WTC11 (cell line): Measurements from ENCODE around the gene GPR155. TPM values are rescaled to one million over a fixed set of nuclear protein-coding genes. Genes with fewer than 3 reads are reported as not detected.
A peak's percentile ranks its signal among the peaks of the same experiment; 100 is the strongest.
"Not testable (repeated sequence)": the region's sequence is repeated elsewhere in the genome, so short reads cannot be mapped to it uniquely, and the experiment has no call there.

Experiments used
- ATAC-seq: fragments of 200-7000 bp; cut with Tn5 transposase; 2 replicates; pipeline ENCODE4 v1.10.0; 2021; ENCODE audit warnings: mild to moderate bottlenecking, moderate library complexity
- CTCF ChIA-PET: fragments of 300-600 bp; sonication (Branson Sonifier 250); formaldehyde crosslinking; loops from one replicate; lab custom pipeline; 2021; ENCODE audit warnings: antibody characterized with exemption; lab: Charles Lee
- POLR2A ChIA-PET: fragments of 350-600 bp; sonication (Branson Sonifier 250); formaldehyde crosslinking; loops from one replicate; lab custom pipeline; 2021; ENCODE audit warnings: antibody characterized with exemption; lab: Charles Lee
- DNase-seq: peaks from one replicate; pipeline ENCODE4 v3.0.0; 2021; ENCODE audit warnings: low spot score
- H3K27ac Mint-ChIP-seq: 2 replicates; pipeline ENCODE4 v1.8.0; 2021; ENCODE audit warnings: mixed read lengths
- H3K27me3 Mint-ChIP-seq: 2 replicates; pipeline ENCODE4 v1.8.0; 2021; ENCODE audit warnings: low read depth, mild to moderate bottlenecking, moderate library complexity, mixed read lengths
- H3K36me3 Mint-ChIP-seq: 2 replicates; pipeline ENCODE4 v1.8.0; 2021; ENCODE audit warnings: mixed read lengths
- H3K4me1 Mint-ChIP-seq: 2 replicates; pipeline ENCODE4 v1.8.0; 2022; ENCODE audit warnings: mixed read lengths
- H3K4me3 Mint-ChIP-seq: 2 replicates; pipeline ENCODE4 v1.8.0; 2021; ENCODE audit warnings: mild to moderate bottlenecking, moderate library complexity, mixed read lengths
- H3K9me3 Mint-ChIP-seq: 2 replicates; pipeline ENCODE4 v1.8.0; 2021; ENCODE audit warnings: mixed read lengths
- ELF4 ChIP-seq: sonication (generic); formaldehyde crosslinking; IDR thresholded peaks from 2 replicates; pipeline ENCODE4 v1.8.1; 2022; ENCODE audit warnings: low read depth, mild to moderate bottlenecking, moderate library complexity, missing genetic modification reagents
- EMX1 ChIP-seq: fragments of 250-450 bp; sonication (Bioruptor Pico); IDR thresholded peaks from 2 replicates; pipeline ENCODE4 v1.8.0; 2021; ENCODE audit warnings: mild to moderate bottlenecking
- FOXJ3 ChIP-seq: sonication (generic); formaldehyde crosslinking; IDR thresholded peaks from 2 replicates; pipeline ENCODE4 v1.9.0; 2021; ENCODE audit warnings: missing genetic modification reagents, mild to moderate bottlenecking, borderline replicate concordance
- IRF2 ChIP-seq: sonication (generic); formaldehyde crosslinking; IDR thresholded peaks from 2 replicates; pipeline ENCODE4 v1.8.0; 2022; ENCODE audit warnings: low read depth, missing genetic modification reagents, borderline replicate concordance
- JAZF1 ChIP-seq: fragments of 250-450 bp; sonication (Bioruptor Pico); IDR thresholded peaks from 2 replicates; pipeline ENCODE4 v1.9.0; 2021; ENCODE audit warnings: moderate library complexity, mild to moderate bottlenecking, inconsistent platforms
- MYBL2 ChIP-seq: sonication (generic); formaldehyde crosslinking; IDR thresholded peaks from 2 replicates; pipeline ENCODE4 v1.8.1; 2023; ENCODE audit warnings: mild to moderate bottlenecking, moderate library complexity, missing genetic modification reagents
- NFE2L1 ChIP-seq: sonication (generic); formaldehyde crosslinking; IDR thresholded peaks from 2 replicates; pipeline ENCODE4 v1.8.1; 2023; ENCODE audit warnings: missing genetic modification reagents
- NFYB ChIP-seq: sonication (generic); formaldehyde crosslinking; conservative IDR thresholded peaks from 2 replicates; pipeline ENCODE4 v1.8.0; 2022; ENCODE audit warnings: low read depth, missing genetic modification reagents
- OVOL2 ChIP-seq: fragments of 250-450 bp; sonication (Bioruptor Pico); IDR thresholded peaks from 2 replicates; pipeline ENCODE4 v1.9.0; 2021; ENCODE audit warnings: mild to moderate bottlenecking, borderline replicate concordance
- RELA ChIP-seq: sonication (generic); formaldehyde crosslinking; IDR thresholded peaks from 2 replicates; pipeline ENCODE4 v1.8.1; 2022; ENCODE audit warnings: missing genetic modification reagents, mild to moderate bottlenecking, borderline replicate concordance
- SMAD3 ChIP-seq: sonication (generic); formaldehyde crosslinking; IDR thresholded peaks from 2 replicates; pipeline ENCODE4 v1.8.0; 2022; ENCODE audit warnings: missing genetic modification reagents, mild to moderate bottlenecking, borderline replicate concordance
- SOX15 ChIP-seq: fragments of 250-450 bp; sonication (Bioruptor Pico); IDR thresholded peaks from 2 replicates; pipeline ENCODE4 v1.9.0; 2021; ENCODE audit warnings: mild to moderate bottlenecking
- SP1 ChIP-seq: sonication (generic); formaldehyde crosslinking; conservative IDR thresholded peaks from 2 replicates; pipeline ENCODE4 v1.8.1; 2022; ENCODE audit warnings: missing genetic modification reagents
- TEAD4 ChIP-seq: sonication (generic); formaldehyde crosslinking; IDR thresholded peaks from 2 replicates; pipeline ENCODE4 v1.8.0; 2022; ENCODE audit warnings: mild to moderate bottlenecking, missing genetic modification reagents
- ZNF121 ChIP-seq: sonication (generic); formaldehyde crosslinking; IDR thresholded peaks from 2 replicates; pipeline ENCODE4 v1.8.0; 2023; ENCODE audit warnings: missing genetic modification reagents
- ZNF396 ChIP-seq: fragments of 250-450 bp; sonication (Bioruptor Pico); IDR thresholded peaks from 2 replicates; pipeline ENCODE4 v1.8.0; 2021; ENCODE audit warnings: mild to moderate bottlenecking, moderate library complexity, borderline replicate concordance
- ZNF423 ChIP-seq: fragments of 250-450 bp; sonication (Bioruptor Pico); IDR thresholded peaks from 2 replicates; pipeline ENCODE4 v2.1.2; 2022; ENCODE audit warnings: mild to moderate bottlenecking, moderate library complexity
- total RNA-seq: library from RNA; stranded (reverse); gene quantifications from 3 replicates; pipeline ENCODE4 v1.2.3, GENCODE V29; 2021
- TF ChIP-seq, protein P1 (sequence below): fragments of 200-600 bp; IDR thresholded peaks from 2 replicates; pipeline ENCODE4 v1.8.0; 2022; ENCODE audit warnings: antibody characterized with exemption
- TF ChIP-seq, protein P2 (sequence below): sonication (generic); formaldehyde crosslinking; IDR thresholded peaks from 2 replicates; pipeline ENCODE4 v1.8.0; 2022; ENCODE audit warnings: mild to moderate bottlenecking, missing genetic modification reagents
- TF ChIP-seq, protein P3 (sequence below): fragments of 250-450 bp; sonication (Bioruptor Pico); IDR thresholded peaks from 2 replicates; pipeline ENCODE4 v1.9.0; 2021; ENCODE audit warnings: mild to moderate bottlenecking
- TF ChIP-seq, protein P4 (sequence below): sonication (generic); formaldehyde crosslinking; IDR thresholded peaks from 2 replicates; pipeline ENCODE4 v1.8.1; 2022; ENCODE audit warnings: mild to moderate bottlenecking, missing genetic modification reagents, moderate library complexity, borderline replicate concordance
- TF ChIP-seq, protein P5 (sequence below): fragments of 250-450 bp; sonication (Bioruptor Pico); IDR thresholded peaks from 2 replicates; pipeline ENCODE4 v2.1.2; 2022; ENCODE audit warnings: mild to moderate bottlenecking, moderate library complexity
- TF ChIP-seq, protein P6 (sequence below): fragments of 250-450 bp; sonication (Bioruptor Pico); IDR thresholded peaks from 2 replicates; pipeline ENCODE4 v1.9.0; 2021; ENCODE audit warnings: mild to moderate bottlenecking, borderline replicate concordance

GPR155 gene
- total RNA-seq, 1 experiment from 2014 or later = 0.74 TPM

DNA sequence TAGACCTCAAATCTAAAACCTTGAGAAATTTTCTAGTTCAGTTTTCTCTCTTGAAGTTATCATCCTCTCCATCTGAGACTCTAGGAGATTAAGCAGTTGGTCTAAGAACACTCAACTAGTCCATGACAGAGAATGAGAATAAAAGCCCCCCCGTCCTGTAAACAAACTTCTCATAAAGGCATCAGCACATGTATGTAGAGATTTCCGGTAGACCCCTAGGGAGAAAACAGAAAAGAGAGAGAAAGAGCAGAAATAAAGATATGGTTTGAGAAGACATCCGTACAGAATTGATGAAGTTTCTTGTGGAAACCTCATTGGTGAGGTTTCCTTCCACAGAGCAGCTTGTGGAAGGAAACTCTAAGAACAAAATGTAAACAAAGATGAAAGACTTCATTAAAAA, 3.2 kb upstream of the GPR155 start:
- H3K4me1 Mint-ChIP-seq = peaks cover 8% of the 10 kb centered on the region
- H3K9me3 Mint-ChIP-seq = peaks cover 8% of the 10 kb centered on the region; the same call in 1 of the 2 replicates
- TF ChIP-seq NFE2L1 (CRISPR knock-in tag) (no peak), SOX15 (no peak), ELF4 (CRISPR knock-in tag) (no peak), SP1 (CRISPR knock-in tag) (no peak), EMX1 (CRISPR knock-in tag) (no peak), OVOL2 (CRISPR knock-in tag) (no peak), ZNF423 (CRISPR knock-in tag) (no peak), ZNF121 (CRISPR knock-in tag) (no peak), TEAD4 (CRISPR knock-in tag) (no peak), MYBL2 (CRISPR knock-in tag) (no peak), NFYB (CRISPR knock-in tag) (no peak), JAZF1 (no peak), ZNF396 (CRISPR knock-in tag) (no peak), FOXJ3 (CRISPR knock-in tag) (no peak)
- TF ChIP-seq, protein P1, sequence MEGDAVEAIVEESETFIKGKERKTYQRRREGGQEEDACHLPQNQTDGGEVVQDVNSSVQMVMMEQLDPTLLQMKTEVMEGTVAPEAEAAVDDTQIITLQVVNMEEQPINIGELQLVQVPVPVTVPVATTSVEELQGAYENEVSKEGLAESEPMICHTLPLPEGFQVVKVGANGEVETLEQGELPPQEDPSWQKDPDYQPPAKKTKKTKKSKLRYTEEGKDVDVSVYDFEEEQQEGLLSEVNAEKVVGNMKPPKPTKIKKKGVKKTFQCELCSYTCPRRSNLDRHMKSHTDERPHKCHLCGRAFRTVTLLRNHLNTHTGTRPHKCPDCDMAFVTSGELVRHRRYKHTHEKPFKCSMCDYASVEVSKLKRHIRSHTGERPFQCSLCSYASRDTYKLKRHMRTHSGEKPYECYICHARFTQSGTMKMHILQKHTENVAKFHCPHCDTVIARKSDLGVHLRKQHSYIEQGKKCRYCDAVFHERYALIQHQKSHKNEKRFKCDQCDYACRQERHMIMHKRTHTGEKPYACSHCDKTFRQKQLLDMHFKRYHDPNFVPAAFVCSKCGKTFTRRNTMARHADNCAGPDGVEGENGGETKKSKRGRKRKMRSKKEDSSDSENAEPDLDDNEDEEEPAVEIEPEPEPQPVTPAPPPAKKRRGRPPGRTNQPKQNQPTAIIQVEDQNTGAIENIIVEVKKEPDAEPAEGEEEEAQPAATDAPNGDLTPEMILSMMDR = no peak
- TF ChIP-seq, protein P2, sequence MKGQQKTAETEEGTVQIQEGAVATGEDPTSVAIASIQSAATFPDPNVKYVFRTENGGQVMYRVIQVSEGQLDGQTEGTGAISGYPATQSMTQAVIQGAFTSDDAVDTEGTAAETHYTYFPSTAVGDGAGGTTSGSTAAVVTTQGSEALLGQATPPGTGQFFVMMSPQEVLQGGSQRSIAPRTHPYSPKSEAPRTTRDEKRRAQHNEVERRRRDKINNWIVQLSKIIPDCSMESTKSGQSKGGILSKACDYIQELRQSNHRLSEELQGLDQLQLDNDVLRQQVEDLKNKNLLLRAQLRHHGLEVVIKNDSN (CRISPR knock-in tag) = no peak
- TF ChIP-seq, protein P3, sequence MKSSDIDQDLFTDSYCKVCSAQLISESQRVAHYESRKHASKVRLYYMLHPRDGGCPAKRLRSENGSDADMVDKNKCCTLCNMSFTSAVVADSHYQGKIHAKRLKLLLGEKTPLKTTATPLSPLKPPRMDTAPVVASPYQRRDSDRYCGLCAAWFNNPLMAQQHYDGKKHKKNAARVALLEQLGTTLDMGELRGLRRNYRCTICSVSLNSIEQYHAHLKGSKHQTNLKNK = no peak
- TF ChIP-seq, protein P4, sequence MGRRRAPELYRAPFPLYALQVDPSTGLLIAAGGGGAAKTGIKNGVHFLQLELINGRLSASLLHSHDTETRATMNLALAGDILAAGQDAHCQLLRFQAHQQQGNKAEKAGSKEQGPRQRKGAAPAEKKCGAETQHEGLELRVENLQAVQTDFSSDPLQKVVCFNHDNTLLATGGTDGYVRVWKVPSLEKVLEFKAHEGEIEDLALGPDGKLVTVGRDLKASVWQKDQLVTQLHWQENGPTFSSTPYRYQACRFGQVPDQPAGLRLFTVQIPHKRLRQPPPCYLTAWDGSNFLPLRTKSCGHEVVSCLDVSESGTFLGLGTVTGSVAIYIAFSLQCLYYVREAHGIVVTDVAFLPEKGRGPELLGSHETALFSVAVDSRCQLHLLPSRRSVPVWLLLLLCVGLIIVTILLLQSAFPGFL = no peak
- TF ChIP-seq, protein P5, sequence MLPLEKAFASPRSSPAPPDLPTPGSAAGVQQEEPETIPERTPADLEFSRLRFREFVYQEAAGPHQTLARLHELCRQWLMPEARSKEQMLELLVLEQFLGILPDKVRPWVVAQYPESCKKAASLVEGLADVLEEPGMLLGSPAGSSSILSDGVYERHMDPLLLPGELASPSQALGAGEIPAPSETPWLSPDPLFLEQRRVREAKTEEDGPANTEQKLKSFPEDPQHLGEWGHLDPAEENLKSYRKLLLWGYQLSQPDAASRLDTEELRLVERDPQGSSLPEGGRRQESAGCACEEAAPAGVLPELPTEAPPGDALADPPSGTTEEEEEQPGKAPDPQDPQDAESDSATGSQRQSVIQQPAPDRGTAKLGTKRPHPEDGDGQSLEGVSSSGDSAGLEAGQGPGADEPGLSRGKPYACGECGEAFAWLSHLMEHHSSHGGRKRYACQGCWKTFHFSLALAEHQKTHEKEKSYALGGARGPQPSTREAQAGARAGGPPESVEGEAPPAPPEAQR (CRISPR knock-in tag) = no peak
- H3K4me3 Mint-ChIP-seq = no peak overlapping the region
- CTCF ChIA-PET = no interaction called here
- H3K27ac Mint-ChIP-seq = no peak overlapping the region
- peaks cover 39% of the 10 kb centered on the region for H3K27me3 Mint-ChIP-seq
- H3K36me3 Mint-ChIP-seq = 0 out of 2 replicates have a peak, but pooled peaks cover 3% of the 10 kb centered on the region
- DNase-seq (no peak), ATAC-seq (no peak)
- POLR2A ChIA-PET = no interaction called here

DNA sequence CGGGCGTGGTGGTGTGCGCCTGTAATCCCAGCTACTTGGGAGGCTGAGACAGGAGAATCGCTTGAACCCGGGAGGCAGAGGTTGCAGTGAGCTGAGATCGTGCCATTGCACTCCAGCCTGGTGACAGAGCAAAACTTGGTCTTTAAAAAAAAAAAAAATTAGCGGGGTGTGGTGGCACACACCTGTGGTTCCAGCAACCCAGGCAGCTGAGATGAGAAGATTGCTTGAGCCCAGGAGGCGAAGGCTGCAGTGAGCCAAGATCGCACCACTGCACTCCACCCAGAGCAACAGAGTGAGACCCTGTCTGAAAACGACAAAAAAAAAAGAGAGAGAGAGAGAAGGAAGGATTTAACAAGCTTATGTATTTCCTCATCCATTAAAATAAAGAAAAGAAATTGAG, 2.7 kb upstream of the GPR155 start:
- POLR2A ChIA-PET, H3K4me1 Mint-ChIP-seq, ATAC-seq, H3K4me3 Mint-ChIP-seq, H3K9me3 Mint-ChIP-seq, H3K27ac Mint-ChIP-seq, CTCF ChIA-PET, H3K36me3 Mint-ChIP-seq, DNase-seq: not testable (repeated sequence)
- H3K27me3 Mint-ChIP-seq = peaks cover 45% of the 10 kb centered on the region

DNA sequence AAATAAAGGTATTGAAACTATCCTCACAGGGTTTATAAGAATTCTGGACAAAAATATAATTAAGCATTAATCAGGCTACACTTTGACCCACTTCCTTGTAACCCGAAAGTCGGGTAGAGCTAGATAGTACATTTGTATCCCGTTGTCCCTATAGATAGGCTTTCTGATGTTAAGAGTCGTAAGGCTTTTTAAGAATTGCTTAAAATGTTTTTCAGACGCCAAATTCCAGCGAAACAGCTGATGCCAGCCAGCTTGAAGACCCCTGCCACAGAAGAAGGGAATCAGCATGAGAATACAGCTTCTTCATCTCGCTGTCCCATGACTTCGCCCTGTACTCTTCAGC, 962 bp upstream of the GPR155 start:
- H3K27me3 Mint-ChIP-seq = peaks cover 45% of the 10 kb centered on the region
- no peak for ATAC-seq
- no peak for DNase-seq
- H3K4me3 Mint-ChIP-seq = peak overlapping the region; percentile 86
- POLR2A ChIA-PET = no interaction called here
- CTCF ChIA-PET = interaction anchor here (0.6 to 4.0 kb wide), 3 partner anchors 22 to 626 kb away, joined by 4 to 15 read pairs (median 8); no protein-coding TSS in a partner anchor
- H3K36me3 Mint-ChIP-seq = 0 out of 2 replicates have a peak, but pooled peaks cover 3% of the 10 kb centered on the region
- no peak overlapping the region for H3K27ac Mint-ChIP-seq
- H3K4me1 Mint-ChIP-seq = peaks cover 7% of the 10 kb centered on the region
- peaks cover 8% of the 10 kb centered on the region; the same call in 1 of the 2 replicates for H3K9me3 Mint-ChIP-seq
- TF ChIP-seq, protein P5 (CRISPR knock-in tag) = no peak
- TF ChIP-seq IRF2 (CRISPR knock-in tag) = no peak
- TF ChIP-seq, protein P6, sequence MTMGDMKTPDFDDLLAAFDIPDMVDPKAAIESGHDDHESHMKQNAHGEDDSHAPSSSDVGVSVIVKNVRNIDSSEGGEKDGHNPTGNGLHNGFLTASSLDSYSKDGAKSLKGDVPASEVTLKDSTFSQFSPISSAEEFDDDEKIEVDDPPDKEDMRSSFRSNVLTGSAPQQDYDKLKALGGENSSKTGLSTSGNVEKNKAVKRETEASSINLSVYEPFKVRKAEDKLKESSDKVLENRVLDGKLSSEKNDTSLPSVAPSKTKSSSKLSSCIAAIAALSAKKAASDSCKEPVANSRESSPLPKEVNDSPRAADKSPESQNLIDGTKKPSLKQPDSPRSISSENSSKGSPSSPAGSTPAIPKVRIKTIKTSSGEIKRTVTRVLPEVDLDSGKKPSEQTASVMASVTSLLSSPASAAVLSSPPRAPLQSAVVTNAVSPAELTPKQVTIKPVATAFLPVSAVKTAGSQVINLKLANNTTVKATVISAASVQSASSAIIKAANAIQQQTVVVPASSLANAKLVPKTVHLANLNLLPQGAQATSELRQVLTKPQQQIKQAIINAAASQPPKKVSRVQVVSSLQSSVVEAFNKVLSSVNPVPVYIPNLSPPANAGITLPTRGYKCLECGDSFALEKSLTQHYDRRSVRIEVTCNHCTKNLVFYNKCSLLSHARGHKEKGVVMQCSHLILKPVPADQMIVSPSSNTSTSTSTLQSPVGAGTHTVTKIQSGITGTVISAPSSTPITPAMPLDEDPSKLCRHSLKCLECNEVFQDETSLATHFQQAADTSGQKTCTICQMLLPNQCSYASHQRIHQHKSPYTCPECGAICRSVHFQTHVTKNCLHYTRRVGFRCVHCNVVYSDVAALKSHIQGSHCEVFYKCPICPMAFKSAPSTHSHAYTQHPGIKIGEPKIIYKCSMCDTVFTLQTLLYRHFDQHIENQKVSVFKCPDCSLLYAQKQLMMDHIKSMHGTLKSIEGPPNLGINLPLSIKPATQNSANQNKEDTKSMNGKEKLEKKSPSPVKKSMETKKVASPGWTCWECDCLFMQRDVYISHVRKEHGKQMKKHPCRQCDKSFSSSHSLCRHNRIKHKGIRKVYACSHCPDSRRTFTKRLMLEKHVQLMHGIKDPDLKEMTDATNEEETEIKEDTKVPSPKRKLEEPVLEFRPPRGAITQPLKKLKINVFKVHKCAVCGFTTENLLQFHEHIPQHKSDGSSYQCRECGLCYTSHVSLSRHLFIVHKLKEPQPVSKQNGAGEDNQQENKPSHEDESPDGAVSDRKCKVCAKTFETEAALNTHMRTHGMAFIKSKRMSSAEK = no peak
- no peak for TF ChIP-seq RELA (CRISPR knock-in tag)
- TF ChIP-seq SMAD3 (CRISPR knock-in tag) = no peak
